Measurements from ENCODE around the gene FAM181A.

Gene FAM181A

DNA sequence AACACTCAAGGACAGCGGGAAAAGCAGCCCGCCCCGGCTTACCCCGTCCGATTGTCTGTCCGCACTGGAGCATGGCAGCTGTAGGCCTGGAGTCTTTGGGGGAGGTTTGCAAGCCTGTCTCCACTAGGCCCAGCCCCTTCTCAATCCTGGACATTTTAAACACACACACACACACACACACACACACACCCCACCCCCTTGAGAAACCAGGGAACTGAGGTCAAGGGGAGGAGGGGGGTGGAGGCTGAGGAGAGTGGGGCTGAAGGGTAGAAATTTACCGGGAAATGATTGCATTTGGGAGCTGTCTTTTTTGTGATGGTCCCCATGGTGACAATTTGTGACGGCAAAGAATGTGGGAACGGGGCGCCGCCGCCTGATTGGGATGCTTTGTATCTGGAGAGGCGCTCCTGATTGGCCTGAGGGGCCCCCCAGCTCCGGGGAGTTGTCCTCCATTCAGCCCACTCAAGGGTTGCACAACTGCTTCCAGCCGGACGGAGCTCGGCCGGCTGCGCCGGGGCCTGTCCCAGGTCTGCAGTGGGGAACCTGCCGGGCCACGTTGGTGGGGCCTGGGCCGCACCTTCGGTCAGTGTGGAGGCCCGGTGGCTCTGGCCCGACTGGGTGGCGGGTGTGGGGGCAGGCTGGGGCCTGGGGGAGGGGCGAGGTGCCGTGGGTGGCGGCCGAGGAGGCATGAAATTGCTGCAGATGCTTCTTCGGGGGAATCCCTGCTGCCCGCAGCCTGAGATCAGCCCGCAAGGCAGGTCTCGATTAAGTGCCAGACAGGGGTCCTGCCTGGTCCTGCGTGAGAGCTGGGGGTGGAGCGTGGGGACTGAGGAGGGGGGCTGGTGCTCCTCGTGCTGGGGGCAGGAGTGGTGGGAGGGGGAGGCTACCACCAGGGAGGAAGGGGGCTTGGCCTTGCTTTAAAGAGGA lies at the start of gene FAM181A:
TSS of gene FAM181A (plus strand) at position 472 of the 927 bp plus-strand sequence. CDS start 942 bp downstream, outside the sequence.
- DNase-seq = no peak

DNA sequence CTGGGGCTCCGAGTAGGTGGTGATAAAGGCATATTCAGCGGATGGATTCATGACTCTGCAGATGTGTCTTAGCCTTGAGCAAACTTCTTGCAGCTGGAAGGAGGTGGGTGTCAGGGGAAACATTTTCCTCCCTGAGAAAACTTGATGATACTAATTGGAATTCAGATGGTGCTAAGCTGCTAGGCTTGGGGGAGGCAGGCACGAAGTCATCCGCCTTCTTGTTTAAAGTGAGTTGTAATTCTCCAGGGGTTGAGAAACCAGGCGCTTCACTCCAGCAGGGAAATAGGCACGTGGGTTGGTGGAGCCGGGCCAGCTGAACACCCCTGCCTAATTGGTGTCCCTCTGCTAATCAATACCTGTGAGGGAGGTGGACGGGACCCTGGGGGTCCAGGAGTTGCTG lies 48.9 kb upstream of the FAM181A start:
- no peak for DNase-seq

DNA sequence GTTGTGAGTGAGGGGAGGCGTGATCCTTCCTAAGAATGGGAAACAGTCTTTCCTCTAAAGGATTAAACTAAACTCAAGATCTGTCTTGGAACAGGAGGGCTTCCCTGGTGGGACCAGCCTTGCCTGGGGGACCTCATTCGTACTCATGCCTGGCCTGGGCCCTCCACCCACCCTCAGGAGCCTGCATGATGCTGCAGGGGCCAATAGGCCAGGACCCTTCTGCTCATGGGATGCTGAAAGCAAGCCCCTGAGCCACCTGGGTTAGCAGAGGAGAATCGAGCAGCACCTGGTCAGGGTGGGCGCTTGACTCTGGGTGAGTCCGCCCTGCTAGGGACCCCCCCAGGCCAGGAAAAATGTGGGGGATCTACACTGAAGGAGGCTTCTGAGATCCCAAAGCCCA lies 48.3 kb upstream of the FAM181A start:
- DNase-seq = no peak

DNA sequence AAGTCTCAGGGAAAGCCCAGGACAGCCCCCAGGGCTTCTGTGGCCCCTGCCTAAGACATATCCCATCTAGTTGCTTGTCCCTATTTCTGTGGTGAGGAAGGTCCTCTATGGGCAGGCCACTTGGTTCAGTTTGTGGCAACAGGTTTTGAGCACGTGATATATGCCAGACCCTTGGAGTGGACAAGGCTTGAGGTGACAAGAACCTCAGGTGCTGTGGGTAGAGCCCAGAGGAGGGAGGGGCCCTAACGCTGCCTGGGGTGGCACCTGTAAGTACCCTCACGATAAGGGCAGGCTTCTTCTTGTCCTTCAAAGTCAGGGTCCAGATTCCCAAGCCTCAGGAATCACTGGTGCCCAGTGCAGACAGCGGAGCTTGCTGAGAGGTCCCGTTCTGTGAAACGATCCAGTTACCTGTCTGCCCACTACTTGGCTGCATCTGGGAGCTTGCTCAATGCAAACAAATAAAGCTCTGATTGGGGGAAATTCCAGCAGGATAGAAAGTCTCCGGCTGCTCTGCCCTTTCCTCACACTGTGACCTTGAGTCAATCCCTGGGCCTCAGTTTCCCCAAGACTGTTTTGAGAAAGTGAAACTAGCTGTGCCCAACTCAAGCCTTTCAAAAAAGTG lies 47.7 kb upstream of the FAM181A start:
- no peak for DNase-seq

DNA sequence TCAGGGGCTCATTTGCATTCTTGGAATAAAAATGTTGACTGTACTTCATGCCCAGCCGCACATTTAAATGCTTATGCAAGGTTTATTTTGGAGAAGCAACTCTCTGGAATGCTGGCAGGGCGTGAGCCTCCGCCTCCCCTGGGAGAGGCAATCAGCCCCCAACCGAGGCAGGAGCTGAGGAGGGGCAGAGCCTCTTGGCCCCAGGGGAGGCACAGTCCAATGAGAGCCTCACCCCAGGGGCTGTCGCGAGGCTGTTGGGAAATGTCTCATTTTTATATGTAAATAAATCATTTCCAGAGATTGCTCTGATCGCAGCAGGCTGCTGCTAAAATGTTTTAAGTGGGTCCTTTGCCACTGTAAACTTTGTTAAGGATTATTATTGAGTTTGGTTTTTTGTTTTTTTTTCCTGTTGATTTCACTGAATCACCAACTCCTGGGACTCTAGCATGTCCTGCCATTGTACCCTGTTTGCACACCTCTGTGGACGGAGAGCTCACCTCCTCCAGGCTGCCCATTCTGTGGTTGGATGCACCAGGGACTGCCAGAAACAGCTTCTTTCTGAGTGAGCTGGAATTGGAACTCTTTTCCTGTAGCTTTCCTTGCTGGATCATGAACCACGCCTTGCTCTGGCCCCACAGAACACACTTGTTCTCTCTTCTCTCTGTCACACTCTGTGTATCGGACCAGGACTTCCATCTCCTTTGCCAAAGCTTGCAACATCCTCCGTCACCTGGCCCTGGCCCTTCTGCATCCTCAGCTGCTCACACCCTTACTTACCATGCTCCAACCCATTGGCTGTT lies 46.9 kb upstream of the FAM181A start:
- DNase-seq = no peak

DNA sequence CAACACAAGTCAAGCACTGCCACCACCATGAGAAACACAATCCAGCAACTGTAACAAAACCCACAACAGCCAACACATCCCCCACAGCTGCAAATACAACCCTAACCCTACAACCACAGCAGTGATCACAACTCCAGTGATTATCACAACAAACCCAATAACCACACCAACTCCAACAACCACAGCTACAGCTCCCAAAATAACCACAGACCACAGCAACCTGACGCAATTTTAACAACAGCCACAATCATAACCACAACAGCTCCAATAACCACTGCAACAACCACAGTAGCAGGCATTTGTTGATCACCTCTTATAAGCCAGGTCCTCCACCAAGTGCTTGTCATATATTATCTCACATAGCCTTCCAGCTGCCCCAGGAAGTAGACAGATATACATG lies 42.2 kb upstream of the FAM181A start:
- no peak for DNase-seq

DNA sequence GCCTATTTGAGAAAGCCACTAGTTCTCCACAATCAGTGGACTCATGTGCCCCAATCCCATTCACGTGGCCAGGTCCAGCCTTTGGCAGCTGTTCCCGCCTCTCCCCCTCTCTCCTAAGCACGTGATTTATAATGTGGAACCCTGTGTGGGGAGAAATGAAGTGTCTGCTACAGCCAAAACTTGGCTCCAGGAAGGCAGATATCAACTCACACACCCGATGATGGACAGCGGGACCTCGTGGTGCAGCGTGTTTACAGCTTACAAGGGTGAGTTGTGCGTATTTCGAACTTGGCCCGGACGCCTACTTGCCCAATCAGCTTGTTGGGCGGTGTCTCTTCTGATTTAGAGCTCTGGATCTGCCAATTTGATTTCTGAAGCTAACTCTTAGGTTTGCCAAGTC lies 38.1 kb upstream of the FAM181A start:
- DNase-seq = no peak

DNA sequence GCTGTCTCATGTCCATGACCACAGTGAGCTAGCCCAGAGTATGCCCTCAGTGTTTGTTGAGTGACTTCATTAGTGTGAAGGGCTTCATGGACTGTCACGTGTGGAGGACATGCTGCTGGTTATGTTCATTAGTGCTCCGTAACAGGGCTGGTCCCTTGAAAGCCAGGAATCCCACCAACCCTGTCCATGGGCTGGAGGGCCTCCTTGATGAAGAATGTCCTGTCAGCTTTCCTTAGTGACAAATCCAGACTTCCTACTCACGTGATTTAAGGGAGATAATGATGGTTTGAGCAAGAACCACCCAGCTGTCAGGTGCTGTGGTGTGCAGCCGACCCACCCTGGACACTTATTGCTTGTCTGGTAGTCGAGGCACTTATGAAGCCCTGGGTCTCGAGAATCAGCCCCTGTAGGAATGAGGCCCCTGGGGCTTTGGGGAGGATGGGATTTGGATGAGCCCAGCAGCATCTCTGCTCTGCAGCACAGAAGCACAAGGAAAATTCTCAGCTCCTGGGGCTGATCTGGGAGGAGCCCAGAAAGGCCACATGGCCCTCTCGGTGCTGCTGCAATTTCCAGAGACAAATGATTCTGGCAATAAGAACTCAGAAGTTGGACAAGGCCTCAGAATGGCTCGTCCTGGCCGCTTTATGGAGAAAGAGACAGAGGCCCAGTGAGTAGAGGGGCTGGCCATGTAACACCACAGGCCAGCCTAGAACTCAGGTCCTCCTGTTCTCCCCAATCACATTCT lies 37.2 kb upstream of the FAM181A start:
- no peak for DNase-seq

DNA sequence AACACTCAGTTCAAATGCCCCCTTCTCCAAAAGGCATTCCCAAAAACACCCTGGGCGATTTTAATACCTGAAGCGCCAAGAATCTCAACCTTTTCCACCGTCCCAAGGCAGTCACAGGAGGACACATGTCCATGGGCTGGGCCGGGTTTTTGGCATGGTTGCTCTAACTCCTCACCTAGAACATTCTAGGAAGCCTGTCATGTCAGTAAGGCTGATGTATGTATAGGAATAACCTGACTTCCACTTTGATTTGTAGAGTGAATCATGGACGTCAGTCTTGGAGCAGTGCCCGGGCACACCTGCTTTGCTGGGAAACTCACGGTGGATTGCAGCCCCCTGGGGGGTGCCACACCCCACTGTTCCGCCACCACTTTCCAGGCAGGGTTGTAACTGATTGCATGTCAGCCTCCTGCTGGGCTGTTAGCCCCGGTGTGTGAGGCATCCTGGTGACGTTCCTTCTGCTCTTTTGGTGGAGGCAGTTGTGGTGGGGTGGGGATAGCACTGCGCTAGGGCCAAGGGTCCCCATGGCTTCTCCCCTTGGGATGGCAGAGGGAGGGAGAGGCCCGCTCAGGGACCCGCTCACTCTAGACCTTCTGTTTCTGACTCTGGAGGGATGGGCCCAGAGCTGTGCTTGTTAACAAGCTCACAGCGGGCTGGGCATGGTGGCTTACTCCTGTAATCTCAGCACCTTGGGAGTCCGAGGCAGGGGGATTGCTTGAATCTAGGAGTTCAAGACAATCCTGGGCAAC lies 35.2 kb upstream of the FAM181A start:
- DNase-seq = no peak

DNA sequence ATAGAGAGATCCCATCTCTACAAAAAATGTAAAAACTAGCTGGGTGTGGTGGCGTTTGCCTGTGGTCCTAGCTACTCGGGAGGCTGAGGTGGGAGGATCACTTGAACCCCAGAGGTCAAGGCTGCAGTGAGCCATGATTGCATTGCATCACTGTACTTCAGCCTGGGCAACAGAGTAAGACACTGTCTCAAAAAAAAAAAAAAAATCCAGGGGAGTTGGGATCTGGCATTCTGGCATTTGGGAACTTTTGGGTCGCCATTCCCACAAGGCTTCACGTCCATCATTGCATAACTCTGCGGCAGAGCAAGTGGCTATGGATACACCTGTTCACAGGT lies 34.7 kb upstream of the FAM181A start:
- no peak for DNase-seq

DNA sequence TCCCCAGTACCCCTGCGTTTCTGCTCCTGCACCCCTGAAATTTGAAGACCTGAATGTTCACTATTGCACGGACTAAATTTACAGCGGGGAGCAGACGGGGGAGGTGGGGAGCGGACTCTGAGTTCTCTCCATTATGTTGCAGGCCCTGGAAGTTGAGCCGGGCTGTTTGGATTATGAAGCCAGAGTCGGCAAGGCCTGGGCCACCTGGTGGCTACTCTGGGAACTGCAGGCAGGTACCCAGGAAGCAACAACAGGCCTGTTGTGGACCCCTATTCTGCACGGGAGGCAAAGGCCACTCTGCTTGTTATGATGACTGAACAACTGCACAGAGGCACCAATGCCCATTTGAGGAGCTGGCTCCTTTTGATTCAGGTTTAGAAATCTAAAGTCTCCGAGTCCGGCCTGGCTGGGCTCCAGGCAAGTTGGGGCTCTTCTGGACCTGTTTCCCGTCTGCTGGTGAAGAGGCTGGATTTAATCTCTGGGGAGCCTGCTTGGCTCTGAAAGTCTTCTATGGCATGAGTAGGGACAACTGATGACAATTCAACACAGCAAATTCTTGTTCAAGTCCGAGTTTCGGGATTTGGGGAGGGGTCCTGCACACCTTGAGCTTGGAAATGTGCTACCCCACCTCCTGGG lies 34.1 kb upstream of the FAM181A start:
- DNase-seq = peak; percentile 76

DNA sequence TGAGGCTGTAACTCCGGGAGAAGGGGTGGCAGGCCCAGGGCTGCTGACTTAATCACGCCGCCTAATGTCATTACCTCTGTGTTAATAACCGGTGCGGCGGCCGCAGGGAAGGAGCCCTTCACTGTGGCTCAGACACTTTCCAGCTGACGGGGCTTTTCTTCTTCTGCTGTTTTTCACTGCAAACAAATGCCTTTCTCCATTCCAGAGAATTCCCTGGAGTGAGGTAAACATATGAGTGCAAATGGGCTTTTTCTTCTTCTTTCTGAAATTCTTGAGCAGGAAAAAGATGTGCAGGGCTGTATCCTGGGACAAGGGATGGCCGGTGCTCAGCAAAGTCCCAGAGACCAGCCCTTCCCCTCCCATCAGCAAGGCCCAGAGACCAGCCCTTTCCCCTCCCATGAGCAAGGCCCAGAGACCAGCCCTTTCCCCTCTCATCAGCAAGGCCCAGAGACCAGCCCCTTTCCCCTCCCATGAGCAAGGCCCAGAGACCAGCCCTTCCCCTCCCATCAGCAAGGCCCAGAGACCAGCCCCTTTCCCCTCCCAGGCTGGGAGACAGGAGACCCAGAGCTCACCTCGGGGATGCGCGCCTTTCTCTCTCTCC lies 33.4 kb upstream of the FAM181A start:
- no peak for DNase-seq

DNA sequence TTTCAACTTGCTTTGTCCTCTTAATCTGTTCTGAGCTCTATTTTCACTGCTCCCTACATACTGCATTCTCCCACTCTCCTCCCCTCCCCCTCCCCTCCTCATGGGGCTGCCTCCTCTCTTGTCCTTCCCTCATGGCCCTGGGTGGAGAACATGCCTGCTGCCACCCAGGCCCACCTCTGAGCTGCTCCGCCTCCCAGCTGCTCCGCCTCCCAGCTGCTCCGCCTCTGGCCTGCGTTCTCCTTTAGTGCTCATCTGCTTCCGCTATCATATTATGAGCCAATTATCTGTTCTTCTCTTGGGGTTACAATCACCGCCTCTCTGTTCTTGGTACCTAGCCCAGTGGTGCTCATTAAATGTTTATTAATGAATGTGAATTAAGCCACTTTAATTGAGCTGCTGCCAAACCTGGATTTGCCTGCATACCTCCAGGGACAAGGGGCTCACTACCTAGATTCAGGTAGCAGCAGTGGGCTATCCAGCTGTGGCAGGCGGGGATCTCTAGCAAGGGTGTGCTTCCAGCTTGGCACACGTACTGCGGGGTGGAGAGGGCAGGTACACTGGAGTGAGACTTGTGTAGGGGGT lies 32.0 kb upstream of the FAM181A start:
- DNase-seq = no peak

DNA sequence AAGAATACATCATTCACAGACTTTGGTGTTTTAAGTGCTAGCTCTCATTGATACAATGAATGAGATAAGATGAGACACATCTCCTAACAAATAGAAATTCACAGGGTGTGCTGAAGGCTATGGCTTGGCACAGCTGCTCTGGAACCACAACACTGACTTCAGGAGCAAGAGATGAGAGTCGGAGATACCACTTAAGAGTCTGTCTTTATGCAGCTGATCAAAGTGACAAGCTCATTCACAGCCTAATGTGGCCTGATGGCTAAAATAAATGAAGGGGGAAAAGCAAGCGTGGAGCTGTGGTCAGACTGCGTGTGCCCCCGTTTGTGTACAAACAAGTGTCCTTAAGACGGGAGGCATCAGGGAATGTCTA lies 29.7 kb upstream of the FAM181A start:
- DNase-seq = no peak

DNA sequence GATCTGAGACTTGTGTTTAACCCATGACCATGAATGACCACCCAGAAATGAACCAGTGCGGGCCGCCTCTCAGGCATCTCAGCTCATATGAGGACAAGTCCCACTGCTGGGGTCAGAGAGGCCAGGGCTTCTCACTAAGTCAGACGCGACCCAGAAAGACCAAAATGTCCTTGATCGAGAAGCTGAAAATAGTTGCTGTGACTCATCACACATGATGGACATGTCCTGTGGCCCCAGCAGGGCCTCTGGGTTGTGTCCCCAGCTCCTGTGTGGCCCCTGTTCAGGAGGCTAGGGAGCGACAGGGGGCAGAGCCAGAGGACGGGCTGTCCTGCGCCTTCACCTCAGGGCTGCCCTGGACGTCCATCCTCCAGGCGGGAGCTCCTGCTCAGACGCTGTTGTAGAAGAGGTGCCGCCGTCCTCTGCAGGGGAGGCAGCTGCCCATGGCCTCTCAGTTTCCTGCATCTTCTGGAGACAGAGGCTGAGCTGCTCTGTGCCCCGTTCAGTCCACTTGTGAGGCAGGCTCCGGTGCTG lies 29.0 kb upstream of the FAM181A start:
- no peak for DNase-seq

DNA sequence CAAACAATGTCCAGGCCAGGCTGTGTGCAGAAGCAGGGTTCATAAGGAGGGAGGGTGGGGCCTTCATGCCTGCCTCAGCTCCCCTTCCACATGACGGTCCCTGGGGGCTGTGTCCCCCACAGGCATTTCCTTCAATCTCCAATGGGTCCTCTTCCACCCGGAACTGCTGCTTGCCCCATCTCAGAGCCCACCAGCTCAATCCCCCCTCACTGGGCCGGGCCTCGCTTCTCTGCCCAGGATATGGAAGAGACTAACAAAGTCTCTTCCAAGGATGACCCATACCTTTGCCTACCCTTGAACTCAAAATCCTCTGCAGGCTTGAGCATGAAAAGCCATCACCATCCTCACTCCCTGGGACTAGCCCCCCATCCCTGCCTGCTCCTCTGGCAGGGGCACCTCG lies 28.4 kb upstream of the FAM181A start:
- no peak for DNase-seq

DNA sequence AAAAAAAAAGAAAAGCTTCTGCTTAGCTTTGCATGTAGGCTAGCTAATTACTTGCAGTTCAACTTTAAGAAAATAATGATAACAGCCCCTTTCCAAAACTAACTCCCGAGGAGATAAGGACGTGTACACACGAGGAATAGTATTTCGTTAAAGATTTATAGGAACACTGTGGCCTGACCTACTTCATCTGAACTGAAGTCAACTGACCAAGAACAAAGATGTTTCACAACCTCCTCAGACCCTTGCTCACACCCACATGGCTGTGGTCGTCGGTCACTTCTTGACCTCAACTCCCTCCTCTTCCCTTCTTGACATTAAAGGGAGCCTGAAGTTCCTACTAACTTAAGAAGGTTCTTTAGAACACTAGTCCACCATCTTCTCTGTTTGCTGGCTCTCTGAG lies 25.3 kb upstream of the FAM181A start:
- DNase-seq = no peak

DNA sequence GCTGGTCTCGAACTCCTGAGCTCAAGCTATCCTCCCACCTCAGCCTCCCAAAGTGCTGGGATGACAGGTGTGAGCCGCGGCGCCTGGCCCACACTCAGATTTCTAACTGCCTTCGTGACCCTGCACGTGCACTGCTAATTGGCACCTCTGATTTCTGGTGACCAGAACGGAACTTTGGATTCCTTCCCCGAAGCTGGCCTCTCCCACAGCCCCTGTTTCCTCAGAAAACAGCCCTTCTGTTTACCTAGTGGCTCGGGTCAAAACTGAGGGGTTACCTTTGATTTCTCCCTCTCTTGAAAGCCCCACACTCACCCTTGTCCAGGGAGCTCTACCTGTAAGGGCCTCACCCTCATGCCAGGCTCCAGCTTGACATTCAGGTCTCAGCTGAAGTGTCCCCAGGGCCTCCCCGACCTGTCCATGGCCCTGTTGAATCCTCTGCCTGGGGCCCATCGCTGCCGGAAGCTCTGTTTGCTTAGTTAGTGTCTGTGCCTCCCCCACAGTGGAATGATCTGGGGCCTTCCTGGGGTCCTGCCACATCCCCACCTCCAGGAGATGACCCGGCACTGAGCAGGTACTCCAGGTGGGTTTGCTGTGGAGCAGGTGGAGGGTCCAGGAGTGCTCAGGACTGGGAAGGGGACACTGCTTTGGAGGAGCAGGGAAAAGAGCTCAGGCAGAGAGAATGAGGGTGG lies 24.4 kb upstream of the FAM181A start:
- no peak for DNase-seq

DNA sequence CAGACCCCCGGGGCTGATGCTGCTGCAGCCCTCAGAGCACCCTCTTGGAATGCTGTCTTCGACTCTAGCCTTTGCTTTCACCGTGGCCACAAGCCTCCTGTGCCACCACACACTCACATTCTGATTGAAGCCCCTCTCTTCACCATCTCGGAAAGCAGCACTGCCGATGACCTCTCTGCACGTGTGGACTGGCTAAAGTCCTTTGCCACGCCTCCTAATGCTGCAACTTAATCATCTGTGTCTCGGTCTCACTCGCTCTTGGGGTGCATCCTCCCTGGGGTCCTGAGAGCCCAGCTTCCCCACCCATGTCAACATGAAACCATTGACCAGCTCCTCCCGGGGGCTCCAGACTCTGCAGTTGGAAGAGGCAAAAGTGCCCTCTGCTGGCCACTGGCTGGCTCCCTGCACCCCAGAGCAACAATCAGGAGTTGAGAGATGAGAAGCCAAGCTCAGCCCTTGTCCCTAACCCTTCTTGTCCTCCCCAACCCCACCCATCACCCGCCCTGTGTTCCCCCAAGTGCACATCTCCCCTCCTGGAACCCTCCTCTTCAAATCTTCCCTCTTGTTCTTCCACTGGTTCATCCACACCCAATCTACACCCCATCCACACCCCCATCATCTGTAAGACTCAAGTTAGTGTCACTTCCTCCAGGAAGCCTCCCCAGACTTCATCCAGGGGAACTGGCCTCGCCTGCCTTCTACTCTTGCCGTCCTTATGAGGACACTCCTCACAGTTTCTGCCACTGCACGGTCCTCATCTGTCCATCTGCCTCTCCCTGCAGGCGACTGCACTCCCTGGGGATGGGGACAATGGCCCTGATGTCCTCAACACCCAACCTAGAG lies 23.6 kb upstream of the FAM181A start:
- DNase-seq = no peak
